CD4-positive, alpha-beta T cell treated with Interleukin-15 for 1 hour (primary cell): ENCODE results near the gene IFT57.
"Not testable (repeated sequence)": the region's sequence is repeated elsewhere in the genome, so short reads cannot be mapped to it uniquely, and the experiment has no call there.

Experiments
- DNase-seq: peaks from one replicate; pipeline ENCODE4 v3.0.0-alpha.2; 2020

IFT57 gene

GRCh38 chr3:108157273-108157672, 65.0 kb downstream of the IFT57 start:
- no peak for DNase-seq

GRCh38 chr3:108156312-108156853, 65.8 kb downstream of the IFT57 start:
- no peak for DNase-seq

GRCh38 chr3:108155642-108156041, 66.6 kb downstream of the IFT57 start:
- not testable (repeated sequence) for DNase-seq

- peak; percentile 28 for DNase-seq
Observed at GRCh38 chr3:108153451-108153981, 68.7 kb downstream of the IFT57 start.

GRCh38 chr3:108152274-108152673, 70.0 kb downstream of the IFT57 start:
- DNase-seq = no peak

- DNase-seq = no peak
Observed at GRCh38 chr3:108150200-108150599, 72.0 kb downstream of the IFT57 start.

- no peak for DNase-seq
Observed at GRCh38 chr3:108146139-108146538, 76.1 kb downstream of the IFT57 start.

- no peak for DNase-seq
Observed at GRCh38 chr3:108145578-108145977, 76.6 kb downstream of the IFT57 start.

- no peak for DNase-seq
Observed at GRCh38 chr3:108137460-108137814, 84.8 kb downstream of the IFT57 start.

GRCh38 chr3:108136561-108137459, 85.4 kb downstream of the IFT57 start:
- DNase-seq = no peak

- DNase-seq = no peak
Observed at GRCh38 chr3:108134555-108134880, 87.7 kb downstream of the IFT57 start.

- DNase-seq = no peak
Observed at GRCh38 chr3:108133858-108134554, 88.2 kb downstream of the IFT57 start.

- no peak for DNase-seq
Observed at GRCh38 chr3:108133048-108133369, 89.2 kb downstream of the IFT57 start.

GRCh38 chr3:108131475-108132134, 90.6 kb downstream of the IFT57 start:
- DNase-seq = no peak

GRCh38 chr3:108130701-108131474, 91.3 kb downstream of the IFT57 start:
- no peak for DNase-seq

GRCh38 chr3:108130236-108130635, 92.0 kb downstream of the IFT57 start:
- DNase-seq = no peak

- peak; percentile 75 for DNase-seq
Observed at GRCh38 chr3:108127301-108127988, 94.8 kb downstream of the IFT57 start.

- no peak for DNase-seq
Observed at GRCh38 chr3:108126348-108126747, 95.9 kb downstream of the IFT57 start.

- peak; percentile 88 for DNase-seq
Observed at GRCh38 chr3:108125550-108126071, 96.6 kb downstream of the IFT57 start.

- DNase-seq = no peak
Observed at GRCh38 chr3:108125153-108125543, 97.1 kb downstream of the IFT57 start.

GRCh38 chr3:108124337-108125152, 97.7 kb downstream of the IFT57 start:
- DNase-seq = peak; percentile 82
